ENCODE results near the gene SPATA20.

- TF ChIP-seq, protein P1, sequence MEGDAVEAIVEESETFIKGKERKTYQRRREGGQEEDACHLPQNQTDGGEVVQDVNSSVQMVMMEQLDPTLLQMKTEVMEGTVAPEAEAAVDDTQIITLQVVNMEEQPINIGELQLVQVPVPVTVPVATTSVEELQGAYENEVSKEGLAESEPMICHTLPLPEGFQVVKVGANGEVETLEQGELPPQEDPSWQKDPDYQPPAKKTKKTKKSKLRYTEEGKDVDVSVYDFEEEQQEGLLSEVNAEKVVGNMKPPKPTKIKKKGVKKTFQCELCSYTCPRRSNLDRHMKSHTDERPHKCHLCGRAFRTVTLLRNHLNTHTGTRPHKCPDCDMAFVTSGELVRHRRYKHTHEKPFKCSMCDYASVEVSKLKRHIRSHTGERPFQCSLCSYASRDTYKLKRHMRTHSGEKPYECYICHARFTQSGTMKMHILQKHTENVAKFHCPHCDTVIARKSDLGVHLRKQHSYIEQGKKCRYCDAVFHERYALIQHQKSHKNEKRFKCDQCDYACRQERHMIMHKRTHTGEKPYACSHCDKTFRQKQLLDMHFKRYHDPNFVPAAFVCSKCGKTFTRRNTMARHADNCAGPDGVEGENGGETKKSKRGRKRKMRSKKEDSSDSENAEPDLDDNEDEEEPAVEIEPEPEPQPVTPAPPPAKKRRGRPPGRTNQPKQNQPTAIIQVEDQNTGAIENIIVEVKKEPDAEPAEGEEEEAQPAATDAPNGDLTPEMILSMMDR (conservative IDR thresholded peaks at IDR 0.05; ENCODE audit: low read length), result no peak
- no peak for TF ChIP-seq EZH2phosphoT487 (IDR thresholded peaks at IDR 0.05; ENCODE audit: borderline replicate concordance, low read depth, low read length)
Observed at GRCh38 chr17:50564916-50565315, 17.9 kb downstream of the SPATA20 start.

All from OCI-LY7 (cell line).